Ramos (cell line): Measurements from ENCODE around the gene APP.

Experiments used
- in situ Hi-C: fragments of 300-500 bp; cut with MboI; formaldehyde crosslinking; loops from one replicate; pipeline ENCODE4 v1.14.3; 2022; ENCODE audit warnings: low sequenced_read_pairs; ENCODE audit not compliant: unreplicated experiment

Gene APP

DNA sequence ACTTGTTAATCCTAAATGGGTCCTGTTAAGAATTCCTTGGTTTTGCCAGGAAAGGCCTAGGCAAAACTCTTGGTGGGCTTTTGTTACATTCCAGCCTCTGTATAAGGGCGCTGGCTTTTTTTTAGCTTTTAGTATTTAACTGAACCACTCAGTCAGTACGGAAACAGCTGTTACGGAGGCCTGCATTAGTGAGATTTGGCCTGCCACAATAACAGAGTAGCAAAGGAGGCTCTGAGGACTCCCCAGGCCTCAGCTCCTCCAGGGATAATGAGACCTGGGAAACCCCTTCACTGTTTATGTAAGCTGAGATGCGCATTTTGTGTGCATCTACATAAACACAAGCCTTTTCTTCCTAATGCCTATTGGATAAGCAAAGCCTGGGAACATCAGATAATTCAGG lies 210.2 kb downstream of the APP start:
- in situ Hi-C loops, result no loop called here

GRCh38 chr21:25959799-25960198 lies 210.8 kb downstream of the APP start:
- in situ Hi-C loops, result no loop called here

- in situ Hi-C loops, result no loop called here
Measured at GRCh38 chr21:25956993-25957714, 213.4 kb downstream of the APP start.

- in situ Hi-C loops, result no loop called here
Measured at GRCh38 chr21:25955646-25956045, 214.9 kb downstream of the APP start.

DNA sequence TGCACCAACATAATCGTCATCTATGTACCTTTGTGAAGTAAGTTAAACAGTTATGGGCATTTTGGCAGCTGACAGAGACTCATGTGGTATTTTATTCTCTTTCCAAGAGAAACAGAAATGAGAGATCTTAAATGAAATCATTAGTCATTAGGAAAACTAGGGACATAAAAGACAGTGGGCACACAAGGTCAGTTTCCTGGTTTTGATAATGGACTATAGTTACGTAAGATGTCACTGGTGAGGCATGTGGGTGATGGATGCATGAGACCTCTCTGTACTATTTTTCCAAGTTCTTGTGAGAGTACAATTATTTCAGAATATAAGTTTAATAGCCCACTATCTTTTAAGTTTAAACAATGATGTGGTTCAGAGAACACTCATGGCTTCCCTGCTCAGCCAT lies 216.9 kb downstream of the APP start:
- in situ Hi-C loops, result no loop called here

DNA sequence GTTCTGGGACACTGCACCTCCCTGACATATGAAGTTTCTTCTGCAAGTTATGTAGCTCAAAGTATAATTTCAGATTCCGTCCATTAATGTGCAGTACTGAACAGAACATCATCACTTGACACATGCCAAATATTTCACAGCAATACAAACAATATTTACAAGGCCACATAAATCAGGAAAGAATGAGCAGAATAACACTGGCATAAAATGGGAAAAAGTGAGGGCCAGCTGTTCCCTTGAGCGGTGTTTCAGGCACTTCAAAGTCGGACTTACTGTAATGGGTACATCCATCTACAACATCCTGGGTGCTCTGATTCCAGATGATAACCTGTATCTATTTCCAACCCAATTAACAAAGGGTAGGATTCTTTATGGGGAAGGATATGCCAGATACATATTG lies 217.4 kb downstream of the APP start:
- in situ Hi-C loops, result no loop called here

- in situ Hi-C loops, result no loop called here
Measured at GRCh38 chr21:25952306-25952705, 218.3 kb downstream of the APP start.

DNA sequence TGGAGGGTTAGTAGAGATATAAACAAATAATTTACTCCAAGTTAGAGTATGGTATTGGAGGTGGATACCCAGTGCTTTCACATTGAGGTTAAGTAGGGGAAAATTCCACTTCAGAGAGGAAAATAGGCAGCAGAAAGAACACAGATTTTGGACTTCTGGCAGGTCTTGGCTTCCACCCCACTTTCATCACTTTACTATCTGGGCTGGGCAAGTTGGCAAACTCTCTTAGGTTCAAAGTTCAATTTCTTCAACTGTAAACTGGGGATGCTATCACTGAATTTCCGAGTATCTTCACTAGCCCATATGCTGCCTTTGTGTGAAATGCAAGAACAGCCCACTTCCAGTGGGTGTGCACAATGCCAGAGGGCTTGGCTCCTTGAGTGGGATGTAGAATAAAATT lies 220.9 kb downstream of the APP start:
- in situ Hi-C loops, result no loop called here

GRCh38 chr21:25944672-25945213 lies 225.8 kb downstream of the APP start:
- in situ Hi-C loops, result no loop called here

- in situ Hi-C loops, result no loop called here
Measured at GRCh38 chr21:25944082-25944481, 226.5 kb downstream of the APP start.

DNA sequence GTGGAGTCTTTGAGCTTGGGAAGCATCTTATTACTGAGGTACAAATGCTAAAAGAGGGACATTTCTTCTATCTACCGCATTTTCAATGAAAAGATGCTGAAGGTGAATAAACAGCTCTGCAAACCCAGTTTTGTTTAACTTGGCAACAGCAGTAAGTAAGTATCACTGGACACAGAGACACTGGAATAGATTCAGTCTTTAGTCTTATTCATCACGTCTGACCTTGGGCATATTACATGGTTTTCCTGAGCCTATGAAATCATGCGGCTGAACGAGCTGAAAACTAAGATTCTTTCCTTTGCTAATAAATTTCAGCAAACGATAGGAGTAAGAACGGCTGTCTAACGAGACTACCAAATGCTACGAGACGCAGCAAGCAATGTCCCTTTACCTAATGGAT lies 228.4 kb downstream of the APP start:
- in situ Hi-C loops, result no loop called here

GRCh38 chr21:25939396-25939761 lies 231.2 kb downstream of the APP start:
- in situ Hi-C loops, result no loop called here

DNA sequence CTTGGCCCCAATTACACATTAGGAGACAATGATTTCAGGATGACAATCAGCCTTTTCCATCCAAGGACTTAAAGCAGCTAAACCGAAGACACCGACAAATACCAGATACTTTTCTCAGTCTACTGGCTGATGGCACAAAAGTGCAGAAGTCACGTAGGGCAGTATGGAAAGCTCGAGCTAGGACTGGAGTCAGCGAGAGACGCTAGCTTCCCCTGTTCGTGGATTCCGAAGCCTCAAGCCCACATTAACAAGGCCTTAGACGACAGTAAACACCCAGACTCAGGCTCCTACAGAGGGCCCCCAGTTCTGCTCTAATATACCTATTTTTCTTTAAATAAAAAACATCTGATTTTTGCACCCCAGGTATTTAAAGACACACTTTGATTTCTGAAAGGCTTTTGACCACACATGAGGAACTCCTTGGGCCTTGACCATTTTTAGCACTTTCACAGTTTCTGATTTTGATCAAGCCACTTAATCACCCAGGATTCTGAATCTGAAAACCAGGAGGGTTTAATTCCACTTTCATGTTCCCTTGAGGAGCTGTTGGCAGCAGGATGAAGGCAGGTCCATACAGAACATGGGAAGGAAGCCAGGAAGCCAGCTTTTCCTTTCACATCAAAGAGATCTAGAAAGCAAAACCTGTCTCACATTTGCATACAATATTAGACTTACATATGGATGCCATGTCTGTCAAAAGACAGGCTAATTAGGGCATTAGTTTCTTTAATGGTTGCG lies 231.7 kb downstream of the APP start:
- in situ Hi-C loops, result no loop called here

GRCh38 chr21:25936776-25937175 lies 233.8 kb downstream of the APP start:
- in situ Hi-C loops, result no loop called here

DNA sequence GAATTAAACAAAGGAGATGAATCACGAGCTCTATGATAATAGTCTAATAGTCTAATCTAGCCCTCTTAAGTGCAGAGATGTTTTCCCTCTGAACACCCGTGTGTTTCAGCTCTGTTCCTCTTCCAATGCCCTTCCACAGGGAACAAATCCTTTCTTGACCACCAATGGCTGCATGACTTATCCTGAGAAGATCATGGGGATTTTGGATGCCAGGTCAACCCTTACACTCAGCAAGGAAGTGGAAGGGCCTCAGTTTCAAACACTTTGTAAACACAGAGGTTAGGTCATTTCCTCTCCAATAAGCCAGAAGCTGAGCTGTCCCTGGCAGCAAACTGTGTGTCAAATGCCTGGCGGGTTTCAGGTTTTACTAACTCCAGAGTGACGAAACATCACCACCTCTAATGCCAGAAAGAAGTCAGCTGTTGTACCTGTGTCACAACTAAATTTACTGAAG lies 235.8 kb downstream of the APP start:
- in situ Hi-C loops, result no loop called here

DNA sequence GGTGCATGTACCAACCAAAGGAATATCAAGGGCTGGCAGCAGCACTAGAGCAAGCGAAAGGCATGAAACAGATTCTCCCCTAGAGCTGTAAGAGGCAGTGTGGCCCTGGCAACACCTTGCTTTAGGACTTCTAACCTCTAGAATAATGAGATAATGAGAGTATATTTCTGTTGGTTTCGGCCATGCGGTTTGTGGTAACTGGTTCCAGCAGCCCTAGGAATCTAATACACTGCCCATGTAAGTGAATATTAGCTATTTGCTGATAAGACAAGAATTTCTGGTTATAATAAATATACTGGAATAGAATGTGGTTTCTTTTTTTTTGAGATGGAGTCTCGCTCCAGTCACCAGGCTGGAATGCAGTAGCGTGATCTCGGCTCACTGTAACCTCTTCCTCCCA lies 236.4 kb downstream of the APP start:
- in situ Hi-C loops, result no loop called here

DNA sequence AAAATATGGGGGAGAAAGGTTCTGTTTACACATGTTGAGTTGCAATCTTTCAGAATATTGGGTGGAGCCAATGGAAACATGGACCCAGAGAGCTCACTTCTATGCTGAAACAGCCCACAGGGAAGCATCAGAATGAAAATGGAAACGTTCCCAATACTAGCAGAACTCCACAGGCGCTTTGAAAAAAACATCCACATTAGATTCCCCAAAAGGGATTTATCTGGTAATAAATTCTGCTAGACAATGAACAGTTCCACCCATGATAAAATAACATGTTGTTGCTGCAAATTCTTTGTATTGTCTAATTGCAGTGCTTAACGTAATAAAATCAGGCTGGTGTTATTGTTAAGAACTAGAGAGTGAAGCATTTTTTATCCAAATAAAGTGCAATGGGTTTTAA lies 238.8 kb downstream of the APP start:
- in situ Hi-C loops, result no loop called here

DNA sequence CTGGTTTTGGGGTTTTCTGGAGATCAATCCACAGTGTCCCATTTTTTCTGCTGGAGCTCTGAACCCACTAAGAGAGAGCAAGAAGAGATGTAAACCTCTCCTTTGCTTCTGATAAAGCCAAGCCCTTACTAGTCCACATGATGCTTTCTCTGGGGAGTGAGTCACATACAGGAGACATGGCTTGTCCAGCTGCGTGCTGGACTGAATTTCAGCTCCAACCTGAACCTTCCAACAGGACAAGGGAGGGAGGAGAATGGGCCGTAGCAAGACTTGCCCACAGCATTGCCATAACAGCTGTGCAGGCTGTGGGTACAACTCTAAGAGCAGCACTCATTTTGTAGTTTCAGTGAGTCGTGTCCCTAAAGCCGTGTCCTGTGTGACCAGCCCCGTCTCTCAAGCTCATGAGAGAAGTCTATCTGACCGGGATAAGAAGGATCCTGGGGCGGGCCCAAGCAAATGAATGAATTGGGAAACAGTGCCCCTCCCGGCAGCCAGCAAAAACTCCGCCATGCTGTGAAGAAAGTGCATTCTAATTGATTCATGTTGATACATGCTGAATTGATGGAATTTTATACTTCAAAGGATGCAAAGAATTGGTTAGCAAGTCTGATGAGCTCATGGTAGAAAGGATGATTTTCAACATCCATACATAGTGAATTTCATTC lies 240.6 kb downstream of the APP start:
- in situ Hi-C loops, result no loop called here

DNA sequence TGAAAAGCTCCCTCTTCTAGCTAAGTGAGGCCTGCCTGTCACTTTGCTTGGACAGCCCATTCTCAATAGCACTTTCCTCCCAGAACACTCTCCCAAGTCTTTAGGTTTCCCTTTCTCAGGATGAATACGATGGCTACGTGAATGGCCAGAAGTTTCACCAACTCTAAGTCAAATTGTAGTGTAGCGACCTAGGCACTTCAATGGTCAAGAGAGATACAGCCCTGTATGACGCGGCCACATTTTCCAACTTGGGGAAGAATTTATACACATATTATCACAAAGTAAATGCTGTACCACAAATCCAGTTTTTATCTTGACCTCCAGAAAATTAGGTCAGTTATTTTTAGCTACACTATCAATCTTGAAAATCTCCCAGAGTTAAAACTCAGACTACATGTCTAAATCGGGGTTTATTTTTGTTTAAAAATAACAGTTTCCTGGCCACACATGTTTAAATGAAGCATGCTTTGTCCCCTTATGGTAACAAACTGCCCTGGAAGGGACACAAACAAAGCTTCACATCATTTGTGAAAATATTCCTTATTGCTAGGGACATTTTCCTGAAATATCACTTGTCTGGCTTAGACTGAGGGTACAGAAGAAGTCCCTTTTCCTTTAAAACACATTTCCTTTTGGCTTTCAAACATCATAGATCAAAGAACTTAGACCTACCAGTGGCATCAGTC lies 243.2 kb downstream of the APP start:
- in situ Hi-C loops, result no loop called here

GRCh38 chr21:25925936-25926335 lies 244.6 kb downstream of the APP start:
- in situ Hi-C loops, result no loop called here
